Ishikawa (cell line): ENCODE measurements around the gene SQSTM1.

Source experiments
- CEBPB ChIP-seq: IDR thresholded peaks from 2 replicates; pipeline ENCODE4 v1.6.1; 2012
- CREB1 ChIP-seq: IDR thresholded peaks from 2 replicates; pipeline ENCODE4 v1.6.1; 2012; ENCODE audit warnings: low read depth
- EGR1 ChIP-seq: IDR thresholded peaks from 2 replicates; pipeline ENCODE4 v1.6.1; 2012
- EP300 ChIP-seq: IDR thresholded peaks from 2 replicates; pipeline ENCODE4 v1.6.1; 2012; ENCODE audit warnings: borderline replicate concordance
- FOXM1 ChIP-seq: IDR thresholded peaks from 2 replicates; pipeline ENCODE4 v1.6.1; 2012; ENCODE audit warnings: low read depth, borderline replicate concordance
- MAX ChIP-seq: IDR thresholded peaks from 2 replicates; pipeline ENCODE4 v1.6.1; 2012
- NFIC ChIP-seq: IDR thresholded peaks from 2 replicates; pipeline ENCODE4 v1.6.1; 2012
- RAD21 ChIP-seq: IDR thresholded peaks from 2 replicates; pipeline ENCODE4 v1.6.1; 2012; ENCODE audit warnings: low read depth
- TAF1 ChIP-seq: IDR thresholded peaks from 2 replicates; pipeline ENCODE4 v1.6.1; 2012; ENCODE audit warnings: low read depth, mild to moderate bottlenecking
- TCF12 ChIP-seq: IDR thresholded peaks from 2 replicates; pipeline ENCODE4 v1.6.1; 2012; ENCODE audit warnings: low read depth
- TEAD4 ChIP-seq: IDR thresholded peaks from 2 replicates; pipeline ENCODE4 v1.6.1; 2012
- YY1 ChIP-seq: IDR thresholded peaks from 2 replicates; pipeline ENCODE4 v1.6.1; 2012; ENCODE audit warnings: low read depth
- ZBTB7A ChIP-seq: IDR thresholded peaks from 2 replicates; pipeline ENCODE4 v1.6.1; 2012; ENCODE audit warnings: low read depth
- TF ChIP-seq, protein P1 (sequence below): IDR thresholded peaks from 2 replicates; pipeline ENCODE4 v1.6.1; 2012; ENCODE audit warnings: low read depth, mild to moderate bottlenecking
- TF ChIP-seq, protein P2 (sequence below): IDR thresholded peaks from 2 replicates; pipeline ENCODE4 v1.6.1; 2012

The SQSTM1 gene

GRCh38 chr5:179777456-179777855 is 43.2 kb upstream of the SQSTM1 start:
- TF ChIP-seq, protein P1, sequence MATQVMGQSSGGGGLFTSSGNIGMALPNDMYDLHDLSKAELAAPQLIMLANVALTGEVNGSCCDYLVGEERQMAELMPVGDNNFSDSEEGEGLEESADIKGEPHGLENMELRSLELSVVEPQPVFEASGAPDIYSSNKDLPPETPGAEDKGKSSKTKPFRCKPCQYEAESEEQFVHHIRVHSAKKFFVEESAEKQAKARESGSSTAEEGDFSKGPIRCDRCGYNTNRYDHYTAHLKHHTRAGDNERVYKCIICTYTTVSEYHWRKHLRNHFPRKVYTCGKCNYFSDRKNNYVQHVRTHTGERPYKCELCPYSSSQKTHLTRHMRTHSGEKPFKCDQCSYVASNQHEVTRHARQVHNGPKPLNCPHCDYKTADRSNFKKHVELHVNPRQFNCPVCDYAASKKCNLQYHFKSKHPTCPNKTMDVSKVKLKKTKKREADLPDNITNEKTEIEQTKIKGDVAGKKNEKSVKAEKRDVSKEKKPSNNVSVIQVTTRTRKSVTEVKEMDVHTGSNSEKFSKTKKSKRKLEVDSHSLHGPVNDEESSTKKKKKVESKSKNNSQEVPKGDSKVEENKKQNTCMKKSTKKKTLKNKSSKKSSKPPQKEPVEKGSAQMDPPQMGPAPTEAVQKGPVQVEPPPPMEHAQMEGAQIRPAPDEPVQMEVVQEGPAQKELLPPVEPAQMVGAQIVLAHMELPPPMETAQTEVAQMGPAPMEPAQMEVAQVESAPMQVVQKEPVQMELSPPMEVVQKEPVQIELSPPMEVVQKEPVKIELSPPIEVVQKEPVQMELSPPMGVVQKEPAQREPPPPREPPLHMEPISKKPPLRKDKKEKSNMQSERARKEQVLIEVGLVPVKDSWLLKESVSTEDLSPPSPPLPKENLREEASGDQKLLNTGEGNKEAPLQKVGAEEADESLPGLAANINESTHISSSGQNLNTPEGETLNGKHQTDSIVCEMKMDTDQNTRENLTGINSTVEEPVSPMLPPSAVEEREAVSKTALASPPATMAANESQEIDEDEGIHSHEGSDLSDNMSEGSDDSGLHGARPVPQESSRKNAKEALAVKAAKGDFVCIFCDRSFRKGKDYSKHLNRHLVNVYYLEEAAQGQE, result no peak
- no peak for TF ChIP-seq CEBPB
- TF ChIP-seq YY1, result no peak
- TF ChIP-seq TEAD4, result no peak
- no peak for TF ChIP-seq TCF12
- TF ChIP-seq, protein P2, sequence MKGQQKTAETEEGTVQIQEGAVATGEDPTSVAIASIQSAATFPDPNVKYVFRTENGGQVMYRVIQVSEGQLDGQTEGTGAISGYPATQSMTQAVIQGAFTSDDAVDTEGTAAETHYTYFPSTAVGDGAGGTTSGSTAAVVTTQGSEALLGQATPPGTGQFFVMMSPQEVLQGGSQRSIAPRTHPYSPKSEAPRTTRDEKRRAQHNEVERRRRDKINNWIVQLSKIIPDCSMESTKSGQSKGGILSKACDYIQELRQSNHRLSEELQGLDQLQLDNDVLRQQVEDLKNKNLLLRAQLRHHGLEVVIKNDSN, result no peak
- no peak for TF ChIP-seq FOXM1
- no peak for TF ChIP-seq MAX
- TF ChIP-seq NFIC, result no peak

DNA sequence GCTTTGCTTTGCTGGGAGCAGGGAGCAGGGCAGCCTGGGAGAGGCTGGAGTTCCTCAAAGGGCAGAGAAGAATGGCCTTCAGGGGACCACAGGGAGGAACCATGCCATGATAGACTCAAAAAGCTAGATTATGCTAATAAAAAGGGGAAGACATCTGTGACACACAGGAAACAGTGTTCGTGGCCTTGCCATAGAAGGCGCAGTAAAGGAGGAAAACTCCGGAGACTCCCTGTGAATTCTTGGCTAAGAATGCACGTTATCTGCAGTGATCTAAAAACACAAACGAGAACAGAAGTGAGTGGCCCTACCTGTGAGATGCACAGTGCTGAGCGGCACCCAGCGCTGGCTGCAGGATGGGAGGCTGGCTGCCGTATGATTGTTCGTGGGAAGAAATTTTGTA is 42.8 kb upstream of the SQSTM1 start:
- TF ChIP-seq, protein P1, result no peak
- TF ChIP-seq TEAD4 (no peak), TCF12 (no peak), CREB1 (no peak), NFIC (no peak), EGR1 (no peak), ZBTB7A (no peak), RAD21 (no peak), EP300 (no peak), FOXM1 (no peak), CEBPB (no peak), YY1 (no peak), TAF1 (no peak), MAX (no peak)
- TF ChIP-seq, protein P2, result no peak

DNA sequence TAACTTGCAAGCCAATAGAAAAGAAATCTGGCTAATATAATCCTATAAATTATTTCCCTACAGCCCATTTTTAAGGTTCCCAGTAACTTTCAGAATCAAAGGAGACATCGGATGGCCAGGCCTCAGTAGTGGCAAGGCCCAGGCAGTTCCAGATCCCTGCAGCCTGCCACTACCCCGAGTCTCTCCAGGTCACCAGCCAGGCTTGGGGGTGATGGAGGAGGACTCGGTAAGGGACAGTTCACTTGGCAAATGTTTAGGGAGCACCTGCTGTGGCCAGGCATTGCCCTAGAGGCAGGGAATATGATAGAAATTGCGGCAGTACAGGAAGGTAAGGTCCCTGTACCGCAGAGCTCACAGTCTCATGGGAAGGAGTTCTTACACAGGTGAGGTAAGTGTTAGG is 42.1 kb upstream of the SQSTM1 start:
- TF ChIP-seq CREB1 (no peak), EGR1 (no peak), TAF1 (no peak), ZBTB7A (no peak), TEAD4 (no peak)

- no peak for TF ChIP-seq CEBPB
- TF ChIP-seq TEAD4, result no peak
- TF ChIP-seq FOXM1, result no peak
- TF ChIP-seq EGR1, result no peak
- TF ChIP-seq, protein P2, result no peak
- no peak for TF ChIP-seq ZBTB7A
- no peak for TF ChIP-seq YY1
- TF ChIP-seq NFIC, result no peak
- TF ChIP-seq RAD21, result no peak
- TF ChIP-seq EP300, result no peak
- TF ChIP-seq, protein P1, result no peak
- TF ChIP-seq TAF1, result no peak
- TF ChIP-seq TCF12, result no peak
Observed at GRCh38 chr5:179779826-179780225, 40.9 kb upstream of the SQSTM1 start.

DNA sequence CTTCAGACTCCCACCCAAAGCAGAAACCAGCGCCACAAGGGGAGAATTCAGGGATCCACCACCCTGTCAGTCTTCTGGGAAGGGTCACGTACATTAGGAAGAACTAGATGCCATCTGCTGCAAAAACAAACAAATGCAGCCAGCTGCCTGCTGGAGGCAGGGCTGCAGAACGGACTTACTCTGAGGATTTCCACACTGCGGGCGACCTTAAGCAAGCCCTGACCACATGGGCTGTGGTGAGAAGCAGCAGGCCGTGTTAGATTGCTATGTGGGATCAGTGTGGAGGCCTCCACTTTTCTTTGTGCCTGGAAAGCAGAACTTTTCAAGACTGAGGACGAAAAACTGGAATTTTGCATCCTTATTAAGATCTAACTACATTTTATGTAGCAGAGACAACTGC is 40.3 kb upstream of the SQSTM1 start:
- TF ChIP-seq TCF12 (no peak), RAD21 (no peak), EP300 (no peak), EGR1 (no peak), FOXM1 (no peak), CREB1 (no peak), MAX (no peak), NFIC (no peak)
- TF ChIP-seq, protein P1, result no peak
